Neural progenitor cell (in vitro differentiated cells): ENCODE measurements around the gene CDH18.

ENCODE experiments used
- EZH2 ChIP-seq: fragments of 200-600 bp; sonication (generic); IDR thresholded peaks from 2 replicates; pipeline ENCODE4 v1.6.1; 2017; ENCODE audit warnings: antibody characterized with exemption, mild to moderate bottlenecking, moderate library complexity
- EZH2phosphoT487 ChIP-seq: fragments of 200-600 bp; sonication (generic); IDR thresholded peaks from 2 replicates; pipeline ENCODE4 v1.6.1; 2017; ENCODE audit warnings: antibody characterized with exemption
- TF ChIP-seq, protein P1 (sequence below): fragments of 200-600 bp; sonication (generic); IDR thresholded peaks from 2 replicates; pipeline ENCODE4 v1.5.1; 2017; ENCODE audit warnings: antibody characterized with exemption, mild to moderate bottlenecking

DNA sequence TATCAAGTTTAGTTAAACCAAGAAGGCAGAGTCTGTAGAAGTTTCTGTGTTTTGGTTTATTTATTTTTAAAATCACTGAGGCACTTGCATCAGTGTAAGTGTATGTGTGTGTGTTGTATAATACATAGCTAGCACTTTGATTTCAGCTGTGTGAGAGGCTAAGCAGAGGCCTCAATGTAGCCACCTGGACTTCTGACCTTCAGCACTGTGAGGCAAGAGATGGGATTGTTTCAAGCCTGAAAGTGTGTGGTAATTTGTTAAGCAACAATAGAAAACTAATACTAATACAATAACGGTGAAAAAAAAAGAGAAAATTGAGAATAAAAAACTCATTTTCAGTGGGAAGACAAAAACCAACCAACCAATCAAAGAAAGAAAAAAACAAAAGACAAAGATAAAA lies 327.3 kb downstream of the CDH18 start:
- TF ChIP-seq EZH2 (no peak), EZH2phosphoT487 (no peak)
- TF ChIP-seq, protein P1, sequence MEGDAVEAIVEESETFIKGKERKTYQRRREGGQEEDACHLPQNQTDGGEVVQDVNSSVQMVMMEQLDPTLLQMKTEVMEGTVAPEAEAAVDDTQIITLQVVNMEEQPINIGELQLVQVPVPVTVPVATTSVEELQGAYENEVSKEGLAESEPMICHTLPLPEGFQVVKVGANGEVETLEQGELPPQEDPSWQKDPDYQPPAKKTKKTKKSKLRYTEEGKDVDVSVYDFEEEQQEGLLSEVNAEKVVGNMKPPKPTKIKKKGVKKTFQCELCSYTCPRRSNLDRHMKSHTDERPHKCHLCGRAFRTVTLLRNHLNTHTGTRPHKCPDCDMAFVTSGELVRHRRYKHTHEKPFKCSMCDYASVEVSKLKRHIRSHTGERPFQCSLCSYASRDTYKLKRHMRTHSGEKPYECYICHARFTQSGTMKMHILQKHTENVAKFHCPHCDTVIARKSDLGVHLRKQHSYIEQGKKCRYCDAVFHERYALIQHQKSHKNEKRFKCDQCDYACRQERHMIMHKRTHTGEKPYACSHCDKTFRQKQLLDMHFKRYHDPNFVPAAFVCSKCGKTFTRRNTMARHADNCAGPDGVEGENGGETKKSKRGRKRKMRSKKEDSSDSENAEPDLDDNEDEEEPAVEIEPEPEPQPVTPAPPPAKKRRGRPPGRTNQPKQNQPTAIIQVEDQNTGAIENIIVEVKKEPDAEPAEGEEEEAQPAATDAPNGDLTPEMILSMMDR: no peak
